ENCODE measurements around the gene IPPK. TPM values are rescaled to one million over a fixed set of nuclear protein-coding genes. Genes with fewer than 3 reads are reported as not detected.
A peak's percentile ranks its signal among the peaks of the same experiment; 100 is the strongest.
"Not testable (repeated sequence)": the region's sequence is repeated elsewhere in the genome, so short reads cannot be mapped to it uniquely, and the experiment has no call there.

Gene IPPK
- total RNA-seq, 4 donors from 2014 or later: 49.2 to 71.5 (median 54.4) TPM

DNA sequence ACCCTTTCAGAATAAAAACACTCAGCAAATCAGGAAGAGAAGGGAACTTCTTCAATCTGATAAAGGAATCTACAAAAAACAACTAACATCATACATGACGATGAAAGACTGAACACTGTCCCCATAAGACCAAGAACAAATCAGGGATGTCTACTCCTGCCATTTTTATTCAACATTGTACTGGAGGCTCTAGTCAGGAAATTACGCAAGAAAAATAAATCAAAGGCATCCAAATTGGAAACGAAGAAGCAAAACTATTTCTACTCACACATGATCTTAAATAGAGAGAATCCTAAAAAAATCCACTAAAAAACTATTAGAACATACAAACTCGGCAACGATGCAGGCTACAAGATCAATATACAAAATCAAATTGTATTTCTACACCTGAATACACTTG lies 42.3 kb downstream of the IPPK start:
- DNase-seq (ENCODE audit: low spot score in 2 of 2): no peak
- WGBS, 2 donors: 72 to 75% methylated on average over 5 of the region's 5 CpGs
- no peak overlapping the region for H3K4me3 ChIP-seq (ENCODE audit: low read depth, poor library complexity, severe bottlenecking)
- intact Hi-C loops (cut with DNase I; ENCODE audit: low total_unique reads): no loop called here
- TF ChIP-seq POLR2A (IDR thresholded peaks at IDR 0.05): no peak
- TF ChIP-seq, protein P1, sequence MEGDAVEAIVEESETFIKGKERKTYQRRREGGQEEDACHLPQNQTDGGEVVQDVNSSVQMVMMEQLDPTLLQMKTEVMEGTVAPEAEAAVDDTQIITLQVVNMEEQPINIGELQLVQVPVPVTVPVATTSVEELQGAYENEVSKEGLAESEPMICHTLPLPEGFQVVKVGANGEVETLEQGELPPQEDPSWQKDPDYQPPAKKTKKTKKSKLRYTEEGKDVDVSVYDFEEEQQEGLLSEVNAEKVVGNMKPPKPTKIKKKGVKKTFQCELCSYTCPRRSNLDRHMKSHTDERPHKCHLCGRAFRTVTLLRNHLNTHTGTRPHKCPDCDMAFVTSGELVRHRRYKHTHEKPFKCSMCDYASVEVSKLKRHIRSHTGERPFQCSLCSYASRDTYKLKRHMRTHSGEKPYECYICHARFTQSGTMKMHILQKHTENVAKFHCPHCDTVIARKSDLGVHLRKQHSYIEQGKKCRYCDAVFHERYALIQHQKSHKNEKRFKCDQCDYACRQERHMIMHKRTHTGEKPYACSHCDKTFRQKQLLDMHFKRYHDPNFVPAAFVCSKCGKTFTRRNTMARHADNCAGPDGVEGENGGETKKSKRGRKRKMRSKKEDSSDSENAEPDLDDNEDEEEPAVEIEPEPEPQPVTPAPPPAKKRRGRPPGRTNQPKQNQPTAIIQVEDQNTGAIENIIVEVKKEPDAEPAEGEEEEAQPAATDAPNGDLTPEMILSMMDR (IDR thresholded peaks at IDR 0.05): no peak

DNA sequence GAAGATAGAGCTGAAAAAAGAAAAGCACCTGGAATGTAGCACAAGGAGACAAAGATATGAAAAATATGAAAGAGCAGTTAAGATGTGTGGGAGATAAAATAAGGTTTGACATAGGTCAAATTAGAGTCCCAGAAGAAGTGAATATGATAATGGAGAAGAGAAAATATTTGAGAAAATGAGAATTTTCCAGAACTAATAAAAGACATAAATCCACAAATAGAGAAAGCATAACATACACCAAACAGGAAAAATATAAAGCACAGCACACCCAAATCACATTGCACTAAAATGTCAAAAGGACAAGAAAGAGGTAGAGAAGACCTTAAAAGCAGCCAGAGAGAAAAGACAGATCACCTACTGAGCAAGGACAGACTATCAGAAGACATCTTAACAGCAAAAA lies 43.4 kb downstream of the IPPK start:
- intact Hi-C loops (cut with DNase I; ENCODE audit: low total_unique reads): no loop called here
- no peak for DNase-seq (ENCODE audit: low spot score in 2 of 2)
- no peak for TF ChIP-seq POLR2A (IDR thresholded peaks at IDR 0.05)
- TF ChIP-seq, protein P1 (IDR thresholded peaks at IDR 0.05): no peak

DNA sequence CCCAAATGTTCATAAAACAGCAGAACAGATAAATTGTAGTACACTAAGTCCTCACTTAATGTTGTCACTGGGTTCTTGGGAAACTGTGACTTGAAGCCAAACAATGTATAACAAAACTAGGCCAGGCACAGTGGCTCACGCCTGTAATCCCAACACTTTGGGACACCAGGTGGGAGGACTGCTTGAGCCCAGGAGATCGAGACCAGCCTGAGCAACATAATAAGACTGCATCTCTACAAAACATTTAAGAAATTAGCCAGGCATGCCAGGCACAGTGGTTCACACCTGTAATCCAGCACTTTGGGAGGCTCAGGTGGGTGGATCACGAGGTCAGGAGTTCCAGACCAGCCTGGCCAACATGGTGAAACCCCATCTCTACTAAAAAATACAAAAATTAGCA lies 46.0 kb downstream of the IPPK start:
- intact Hi-C loops (cut with DNase I; ENCODE audit: low total_unique reads); H3K4me3 ChIP-seq (ENCODE audit: low read depth, poor library complexity, severe bottlenecking): not testable (repeated sequence)
- 89 to 97% methylated on average over 3 of the region's 3 CpGs for WGBS, 2 donors
- peak in 1 of 2 donors; percentile 52 for DNase-seq (ENCODE audit: low spot score in 2 of 2)

More for the DNA sequence above, 43.4 kb downstream of the IPPK start:
- no peak overlapping the region for H3K4me3 ChIP-seq (ENCODE audit: low read depth, poor library complexity, severe bottlenecking)

DNA sequence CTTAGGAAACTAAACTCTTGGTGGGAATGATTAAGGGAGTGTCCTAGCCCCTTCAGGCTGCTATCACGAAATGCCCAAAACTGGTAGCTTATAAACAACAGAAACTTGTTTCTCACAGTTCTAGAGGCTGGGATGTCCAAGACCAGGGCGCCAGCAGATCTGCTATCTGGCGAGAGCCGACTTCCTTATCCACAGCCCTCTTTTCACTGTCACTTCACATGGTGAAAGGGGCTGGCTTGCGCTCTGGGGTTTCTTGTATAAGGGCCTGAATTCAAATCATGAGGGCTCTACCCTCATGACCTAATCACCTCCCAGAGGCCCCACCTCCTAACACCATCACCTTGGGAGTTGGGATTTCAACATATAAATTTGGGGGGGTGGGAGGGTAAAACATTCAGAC lies 49.1 kb downstream of the IPPK start:
- WGBS, 2 donors: 90 to 95% methylated on average over 5 of the region's 5 CpGs
- TF ChIP-seq, protein P1 (IDR thresholded peaks at IDR 0.05): no peak
- TF ChIP-seq POLR2A (IDR thresholded peaks at IDR 0.05): no peak
- intact Hi-C loops (cut with DNase I; ENCODE audit: low total_unique reads): no loop called here
- peak in 1 of 2 donors; percentile 82 for DNase-seq (ENCODE audit: low spot score in 2 of 2)
- H3K4me3 ChIP-seq (ENCODE audit: low read depth, poor library complexity, severe bottlenecking): no peak overlapping the region

DNA sequence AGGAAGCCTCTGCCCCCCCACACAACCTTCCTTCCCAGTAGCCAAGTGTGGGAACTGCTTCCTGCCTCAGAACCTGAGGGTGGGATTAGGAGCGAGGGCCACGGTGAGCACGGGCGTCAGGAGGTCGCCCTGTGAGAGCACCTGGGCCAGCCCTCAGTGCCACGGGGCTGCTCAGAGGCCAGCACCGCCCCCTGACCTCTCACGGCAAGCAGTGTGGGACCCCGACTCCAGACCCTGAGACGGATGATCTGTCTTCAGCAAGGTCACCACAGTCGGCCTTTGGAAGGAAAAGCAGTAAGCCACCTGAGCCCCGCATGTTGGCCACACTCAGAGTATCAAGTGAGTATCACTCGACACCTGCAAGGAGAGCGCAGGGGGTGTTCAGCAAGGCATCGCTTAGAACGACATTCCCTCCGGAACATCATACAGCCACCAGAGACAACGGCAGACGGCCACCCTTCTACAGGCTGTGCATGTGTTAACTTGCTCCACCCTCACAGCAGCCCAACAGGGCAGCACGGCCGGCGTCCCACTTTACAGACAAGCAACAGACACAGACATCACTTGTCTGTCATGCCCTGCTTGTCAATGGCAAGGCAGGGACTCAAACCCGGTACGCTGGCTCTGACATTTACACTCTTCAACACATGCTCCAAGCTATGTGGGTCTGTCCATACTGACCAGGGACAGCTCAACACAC lies 50.2 kb downstream of the IPPK start:
- H3K4me3 ChIP-seq (ENCODE audit: low read depth, poor library complexity, severe bottlenecking): no peak overlapping the region
- intact Hi-C loops (cut with DNase I; ENCODE audit: low total_unique reads): no loop called here
- WGBS, 2 donors: 88 to 89% methylated on average over 20 to 24 of the region's 24 CpGs
- TF ChIP-seq, protein P1 (IDR thresholded peaks at IDR 0.05): no peak
- peak in 1 of 2 donors; percentile 82 for DNase-seq (ENCODE audit: low spot score in 2 of 2)

DNA sequence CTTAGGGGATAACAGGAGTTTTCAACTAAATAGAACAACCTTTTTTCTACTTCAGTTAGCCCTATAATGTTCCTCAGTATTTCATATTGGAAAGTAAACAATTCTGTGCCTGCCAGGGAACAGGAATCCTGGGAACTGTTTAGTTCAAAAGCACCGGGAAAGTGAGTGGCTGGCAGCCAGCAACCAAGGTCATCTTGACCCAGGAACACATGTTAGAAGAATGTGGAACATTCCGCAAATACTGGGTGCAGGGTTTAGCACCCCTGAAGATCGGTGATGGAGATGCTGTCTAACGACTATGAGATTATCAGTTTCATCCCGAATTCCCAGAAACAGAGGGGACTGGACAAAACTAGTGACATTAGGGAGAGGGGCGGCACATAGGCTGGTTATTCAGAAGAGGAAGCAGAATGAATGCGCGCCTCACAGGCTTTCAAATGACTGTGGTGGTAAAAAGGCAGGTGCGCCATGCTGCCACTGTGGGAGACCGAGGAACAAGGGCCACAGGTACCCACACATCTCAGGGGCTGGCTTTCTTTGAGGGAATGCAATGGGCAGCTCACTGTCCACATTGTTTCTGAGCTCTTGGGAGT lies 51.2 kb downstream of the IPPK start:
- 76 to 81% methylated on average over 10 of the region's 10 CpGs for WGBS, 2 donors
- DNase-seq (ENCODE audit: low spot score in 2 of 2): peak in 1 of 2 donors; percentile 66
- intact Hi-C loops (cut with DNase I; ENCODE audit: low total_unique reads): no loop called here
- H3K4me3 ChIP-seq (ENCODE audit: low read depth, poor library complexity, severe bottlenecking): no peak overlapping the region
- no peak for TF ChIP-seq POLR2A (IDR thresholded peaks at IDR 0.05)
- TF ChIP-seq, protein P1 (IDR thresholded peaks at IDR 0.05): no peak

All from lower leg skin (tissue), 4 donors.